GM12864 (cell line): Measurements from ENCODE around the gene MRPS18A.

ENCODE experiments used
- DNase-seq: peaks from one replicate; pipeline ENCODE4 v3.0.0-alpha.2; 2011; ENCODE audit warnings: low read depth
- H3K4me3 ChIP-seq: 2 replicates; pipeline ENCODE4 v1.5.1; 2011; ENCODE audit warnings: mild to moderate bottlenecking, low read depth, low read length, control low read depth
- TF ChIP-seq, protein P1 (sequence below): IDR thresholded peaks from 2 replicates; pipeline ENCODE4 v1.5.1; 2011; ENCODE audit warnings: low read depth, mild to moderate bottlenecking, moderate library complexity, low read length, control low read depth, inconsistent platforms; ENCODE audit errors: missing control alignments

MRPS18A gene

DNA sequence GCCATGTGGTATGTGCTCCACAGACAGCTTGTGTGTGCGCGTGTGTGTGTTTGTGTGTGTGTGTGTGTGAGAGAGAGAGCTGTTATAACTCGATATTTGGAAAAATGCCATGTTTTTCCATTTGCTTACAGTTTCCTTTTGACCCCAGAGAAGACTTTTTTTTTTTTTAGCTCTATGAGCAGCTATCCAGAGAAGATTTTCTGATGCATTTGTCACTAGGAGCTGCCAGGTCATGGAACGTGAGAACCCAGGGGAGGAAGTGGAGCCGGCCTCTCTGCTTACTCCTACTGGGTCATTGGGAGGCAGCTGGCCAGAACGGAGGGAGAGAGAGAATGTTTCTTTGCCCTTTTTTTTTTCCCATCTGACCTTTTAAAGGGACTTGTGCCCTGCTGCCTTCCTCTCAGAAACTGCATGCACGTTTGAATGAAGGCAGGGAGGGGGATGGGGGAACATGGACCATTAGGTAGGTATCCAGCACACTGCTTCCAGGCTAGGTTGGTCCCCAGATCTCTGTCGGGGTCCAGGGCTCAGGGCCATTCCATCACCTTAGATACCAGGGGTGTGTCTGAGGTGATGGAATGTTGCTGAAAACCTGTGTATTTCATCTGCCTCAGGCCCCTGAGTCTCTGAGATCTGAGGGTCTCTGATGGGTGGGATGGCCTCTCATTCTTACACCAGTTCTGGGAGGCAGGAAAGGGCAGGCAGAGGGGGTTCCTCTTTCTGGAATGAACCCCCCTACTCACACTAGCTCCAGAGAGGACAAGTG is 11.2 kb upstream of the MRPS18A start:
- TF ChIP-seq, protein P1, sequence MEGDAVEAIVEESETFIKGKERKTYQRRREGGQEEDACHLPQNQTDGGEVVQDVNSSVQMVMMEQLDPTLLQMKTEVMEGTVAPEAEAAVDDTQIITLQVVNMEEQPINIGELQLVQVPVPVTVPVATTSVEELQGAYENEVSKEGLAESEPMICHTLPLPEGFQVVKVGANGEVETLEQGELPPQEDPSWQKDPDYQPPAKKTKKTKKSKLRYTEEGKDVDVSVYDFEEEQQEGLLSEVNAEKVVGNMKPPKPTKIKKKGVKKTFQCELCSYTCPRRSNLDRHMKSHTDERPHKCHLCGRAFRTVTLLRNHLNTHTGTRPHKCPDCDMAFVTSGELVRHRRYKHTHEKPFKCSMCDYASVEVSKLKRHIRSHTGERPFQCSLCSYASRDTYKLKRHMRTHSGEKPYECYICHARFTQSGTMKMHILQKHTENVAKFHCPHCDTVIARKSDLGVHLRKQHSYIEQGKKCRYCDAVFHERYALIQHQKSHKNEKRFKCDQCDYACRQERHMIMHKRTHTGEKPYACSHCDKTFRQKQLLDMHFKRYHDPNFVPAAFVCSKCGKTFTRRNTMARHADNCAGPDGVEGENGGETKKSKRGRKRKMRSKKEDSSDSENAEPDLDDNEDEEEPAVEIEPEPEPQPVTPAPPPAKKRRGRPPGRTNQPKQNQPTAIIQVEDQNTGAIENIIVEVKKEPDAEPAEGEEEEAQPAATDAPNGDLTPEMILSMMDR = no peak
- no peak for DNase-seq
- H3K4me3 ChIP-seq = no peak overlapping the region

DNA sequence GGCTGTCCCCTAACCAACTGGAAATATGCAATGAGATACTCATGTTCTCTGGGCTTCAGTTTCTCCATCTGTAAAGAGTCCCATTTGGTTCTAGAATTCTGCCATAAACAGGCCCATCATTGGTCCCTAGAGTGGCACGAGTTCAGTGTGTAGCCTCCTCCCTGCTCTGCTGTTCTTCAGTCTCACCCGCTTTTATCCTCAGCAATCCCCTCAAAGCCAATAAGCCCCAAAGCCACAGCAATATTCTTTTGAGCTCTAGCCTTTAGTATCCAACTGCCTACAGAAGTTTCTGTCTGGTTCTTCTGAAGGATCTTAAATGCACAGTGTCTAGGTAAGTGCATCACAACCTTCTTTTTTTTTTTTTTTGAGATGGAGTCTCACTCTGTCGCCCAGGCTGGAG is 9.8 kb upstream of the MRPS18A start:
- TF ChIP-seq, protein P1 = no peak
- H3K4me3 ChIP-seq = no peak overlapping the region
- no peak for DNase-seq

DNA sequence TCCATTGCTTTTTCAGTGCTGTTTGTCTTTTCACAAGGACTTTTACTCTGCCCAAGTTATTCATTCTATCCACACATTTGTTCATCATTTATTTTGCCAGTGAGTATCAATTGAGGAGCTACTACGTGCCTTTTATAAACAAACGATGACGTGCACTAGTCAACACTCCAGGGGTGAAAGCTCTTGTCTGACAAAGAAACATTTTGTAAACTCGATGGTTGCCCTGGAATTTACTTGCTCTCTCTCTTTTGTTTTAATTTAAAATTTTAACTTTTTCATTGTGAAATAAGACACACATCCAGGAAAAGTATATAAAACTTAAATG is 8.3 kb upstream of the MRPS18A start:
- H3K4me3 ChIP-seq = no peak overlapping the region
- no peak for DNase-seq
- TF ChIP-seq, protein P1 = no peak

DNA sequence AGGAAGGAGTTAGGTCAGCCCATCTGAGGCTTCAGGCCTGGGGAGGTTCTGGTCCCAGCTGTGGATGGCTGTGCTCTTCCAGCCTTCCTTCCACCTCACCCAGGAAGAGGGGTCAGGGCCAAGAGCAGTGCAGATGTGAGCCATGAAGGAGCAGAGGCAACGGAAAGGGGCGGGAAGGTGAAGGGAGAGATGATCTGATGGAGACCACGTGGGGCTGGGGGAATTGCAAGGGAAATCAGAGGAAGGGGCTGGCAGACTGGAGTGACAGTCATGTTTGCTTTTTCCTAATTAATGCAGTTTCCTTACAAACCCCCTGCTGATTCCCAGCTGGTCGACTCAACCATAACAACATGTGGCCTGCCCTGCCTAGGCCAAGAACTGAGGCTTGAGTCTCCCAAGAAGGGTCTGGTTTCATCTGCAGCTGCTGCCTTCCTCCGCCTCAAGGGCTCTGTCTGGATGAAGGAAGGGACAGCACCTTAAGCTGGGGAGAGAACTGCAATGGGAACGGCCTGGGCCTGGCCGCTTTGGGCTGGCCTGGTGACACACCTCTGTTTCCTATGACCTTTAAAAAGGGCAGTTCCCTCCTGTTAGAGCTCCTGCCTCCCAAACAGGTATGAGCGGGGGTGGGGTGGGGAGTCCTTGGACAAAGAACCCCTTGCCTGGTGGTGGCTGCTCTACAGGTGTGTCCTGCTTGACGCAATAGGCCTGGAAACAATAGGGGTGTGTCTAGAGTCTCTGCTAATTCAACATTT is 7.8 kb upstream of the MRPS18A start:
- DNase-seq = no peak
- TF ChIP-seq, protein P1 = no peak
- H3K4me3 ChIP-seq = no peak overlapping the region

DNA sequence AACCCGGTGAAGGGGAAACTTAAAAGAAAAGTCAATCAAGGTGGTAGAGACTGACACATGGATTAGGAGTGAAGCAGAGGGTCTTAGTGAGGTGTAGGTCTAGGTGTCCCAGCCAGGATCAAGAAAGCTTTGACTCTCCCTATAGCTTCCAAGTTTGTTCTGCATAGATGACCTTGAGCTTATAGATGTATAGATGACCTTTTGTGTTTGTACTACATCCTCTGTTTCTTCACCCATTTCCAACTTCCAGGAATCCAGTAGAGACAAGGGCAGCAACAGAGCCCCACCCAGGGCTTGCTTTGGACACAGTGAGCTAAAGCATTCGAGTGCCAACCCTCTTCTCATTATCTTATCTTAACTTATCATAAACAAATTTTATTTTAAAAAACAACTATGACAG is 1.8 kb upstream of the MRPS18A start:
- no peak for DNase-seq
- TF ChIP-seq, protein P1 = no peak
- H3K4me3 ChIP-seq = no peak overlapping the region

DNA sequence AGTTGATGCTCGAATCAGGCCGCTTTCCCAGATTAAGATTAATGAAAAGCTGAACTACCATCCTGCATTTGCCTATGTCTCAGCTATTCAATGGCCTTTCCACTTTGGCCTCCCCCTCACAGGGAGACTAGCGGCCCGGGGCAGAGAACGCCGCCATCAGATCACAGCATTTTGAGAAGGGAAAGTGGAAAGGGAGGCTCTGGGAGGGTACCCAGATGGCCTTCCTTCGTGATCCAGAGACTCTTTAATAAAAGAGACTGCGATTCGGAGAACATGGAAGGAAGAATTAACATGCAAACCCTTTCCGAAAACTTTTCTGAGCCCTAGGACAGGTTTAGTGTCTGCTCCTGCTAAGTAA is 533 bp downstream of the MRPS18A start:
- DNase-seq = no peak
- TF ChIP-seq, protein P1 = no peak

More for the DNA sequence above, 533 bp downstream of the MRPS18A start:
- H3K4me3 ChIP-seq = peak overlapping the region; percentile 82
